Left lung (tissue), 10 donors: ENCODE data around the gene TEAD1. TPM values are rescaled to one million over a fixed set of nuclear protein-coding genes. Genes with fewer than 3 reads are reported as not detected.

ENCODE experiments used
- ATAC-seq: fragments of 200-7000 bp; cut with Tn5 transposase; one replicate; pipeline ENCODE4 v1.9.1; 2020; ENCODE audit warnings: moderate library complexity
- DNase-seq, 4 donors: peaks; one replicate each; pipeline ENCODE4 v3.0.0-alpha.2; 2013 to 2020
- H3K27ac ChIP-seq, 2 donors: fragments of 200-600 bp; sonication (generic) in 1 of 2; one replicate each; pipeline versions ENCODE4 v1.5.0 to v1.8.0; 2020 to 2021
- H3K27me3 ChIP-seq, 2 donors: fragments of 200-600 bp; sonication (generic) in 1 of 2; one replicate each; pipeline versions ENCODE4 v1.5.0 to v1.8.0; 2020 to 2021
- H3K36me3 ChIP-seq, 2 donors: fragments of 200-600 bp; sonication (generic) in 1 of 2; one replicate each; pipeline versions ENCODE4 v1.5.0 to v1.8.0; 2020 to 2021
- H3K4me1 ChIP-seq, 2 donors: fragments of 200-600 bp; one replicate each; pipeline ENCODE4 v1.8.0; 2021
- H3K4me3 ChIP-seq, 2 donors: fragments of 200-600 bp; sonication (generic) in 1 of 2; one replicate each; pipeline versions ENCODE4 v1.5.0 to v1.8.0; 2020 to 2021; ENCODE audit warnings: mild to moderate bottlenecking in 1 of 2
- H3K9me3 ChIP-seq, 2 donors: fragments of 200-600 bp; sonication (generic) in 1 of 2; one replicate each; pipeline versions ENCODE4 v1.5.0 to v1.8.0; 2020 to 2021
- CTCF ChIP-seq, 2 donors: fragments of 200-600 bp; sonication (generic) in 1 of 2; IDR thresholded peaks; one replicate each; pipeline versions ENCODE4 v1.5.0 to v1.8.0; 2021; ENCODE audit warnings: antibody characterized with exemption in 2 of 2
- intact Hi-C, 2 donors: fragments of 100-400 bp; cut with DNase I; formaldehyde crosslinking; loops; one replicate each; pipeline versions ENCODE4 v1.11.2 to v1.14.2; 2022
- polyA plus RNA-seq, 6 donors: library from polyadenylated mRNA; unstranded; fragments of 120-200 nt; gene quantifications; one replicate each; pipeline ENCODE4 v1.2.1, GENCODE V29; 2013; ENCODE audit not compliant: insufficient read length in 6 of 6
- total RNA-seq, 2 donors: library from RNA; stranded (reverse); fragmentation: NEBNext Ultra II Directional; extraction: Animal tissue kit (Norgen Biotek cat#: 25700); gene quantifications; one replicate each; pipeline ENCODE4 v1.2.1, GENCODE V29; 2021
- donor health status: DM: no; HTN: yes; CAD: no.
- donor health status: DM: no; HTN: no; CAD: no.

The TEAD1 gene
- total and polyA plus RNA-seq, 8 donors, result 58.1 to 106 (median 86.9) TPM

GRCh38 chr11:12711496-12711895, 37.3 kb downstream of the TEAD1 start:
- ATAC-seq, result no peak
- intact Hi-C loops, result no loop called here
- Histone ChIP-seq H3K36me3 (no peaks in the 10 kb centered on the region), H3K9me3 (no peaks in the 10 kb centered on the region), H3K4me3 (no peak overlapping the region), H3K27me3 (no peaks in the 10 kb centered on the region), H3K27ac (no peak overlapping the region), H3K4me1 (peaks cover 6 to 9% of the 10 kb centered on the region in 2 donors)
- no peak for TF ChIP-seq CTCF (IDR thresholded peaks at IDR 0.05)
- DNase-seq, result no peak

- Histone ChIP-seq H3K4me1 (peaks cover 4 to 8% of the 10 kb centered on the region in 2 donors), H3K27me3 (no peaks in the 10 kb centered on the region), H3K9me3 (no peaks in the 10 kb centered on the region), H3K27ac (no peak overlapping the region), H3K4me3 (no peak overlapping the region), H3K36me3 (no peaks in the 10 kb centered on the region)
- no peak for DNase-seq
- ATAC-seq, result no peak
- no peak for TF ChIP-seq CTCF (IDR thresholded peaks at IDR 0.05)
- intact Hi-C loops, result no loop called here
Measured at GRCh38 chr11:12712132-12712531, 37.9 kb downstream of the TEAD1 start.

GRCh38 chr11:12715131-12715530, 40.9 kb downstream of the TEAD1 start:
- Histone ChIP-seq H3K4me3 (no peak overlapping the region), H3K4me1 (no peaks in the 10 kb centered on the region), H3K27me3 (no peaks in the 10 kb centered on the region), H3K9me3 (no peaks in the 10 kb centered on the region), H3K27ac (no peak overlapping the region), H3K36me3 (no peaks in the 10 kb centered on the region)
- DNase-seq (no peak), ATAC-seq (no peak)
- no peak for TF ChIP-seq CTCF (IDR thresholded peaks at IDR 0.05)
- intact Hi-C loops, result no loop called here

- intact Hi-C loops, result no loop called here
- Histone ChIP-seq H3K4me1 (no peaks in the 10 kb centered on the region), H3K4me3 (no peak overlapping the region), H3K9me3 (no peaks in the 10 kb centered on the region), H3K27me3 (no peaks in the 10 kb centered on the region), H3K36me3 (no peaks in the 10 kb centered on the region), H3K27ac (no peak overlapping the region)
- no peak for TF ChIP-seq CTCF (IDR thresholded peaks at IDR 0.05)
- DNase-seq (no peak), ATAC-seq (no peak)
Measured at GRCh38 chr11:12715941-12716340, 41.7 kb downstream of the TEAD1 start.

- ATAC-seq (no peak), DNase-seq (no peak)
- Histone ChIP-seq H3K4me1 (no peaks in the 10 kb centered on the region), H3K9me3 (no peaks in the 10 kb centered on the region), H3K4me3 (no peak overlapping the region), H3K27me3 (no peaks in the 10 kb centered on the region), H3K27ac (no peak overlapping the region), H3K36me3 (no peaks in the 10 kb centered on the region)
- TF ChIP-seq CTCF (IDR thresholded peaks at IDR 0.05), result no peak
- intact Hi-C loops, result no loop called here
Measured at GRCh38 chr11:12716816-12717215, 42.6 kb downstream of the TEAD1 start.
